HuH-7.5 (cell line): Measurements from ENCODE around the gene ADGRL1.
"Not testable (repeated sequence)": the region's sequence is repeated elsewhere in the genome, so short reads cannot be mapped to it uniquely, and the experiment has no call there.

ENCODE experiments used
- DNase-seq: peaks from one replicate; pipeline ENCODE4 v3.0.0; 2011; ENCODE audit warnings: low spot score

ADGRL1 gene

GRCh38 chr19:14218620-14219330 lies 12.8 kb upstream of the ADGRL1 start:
- no peak for DNase-seq

GRCh38 chr19:14217886-14218285 lies 11.9 kb upstream of the ADGRL1 start:
- not testable (repeated sequence) for DNase-seq

- no peak for DNase-seq
These were observed 8.6 kb upstream of the ADGRL1 start for GRCh38 chr19:14214580-14214979.

- not testable (repeated sequence) for DNase-seq
These were observed 4.2 kb upstream of the ADGRL1 start for GRCh38 chr19:14210182-14210581.

GRCh38 chr19:14209401-14209800 lies 3.4 kb upstream of the ADGRL1 start:
- DNase-seq, result not testable (repeated sequence)

GRCh38 chr19:14208496-14208895 lies 2.5 kb upstream of the ADGRL1 start:
- not testable (repeated sequence) for DNase-seq

GRCh38 chr19:14207796-14208195 lies 1.8 kb upstream of the ADGRL1 start:
- DNase-seq, result not testable (repeated sequence)

- peak; percentile 94 for DNase-seq
These were observed 1.1 kb upstream of the ADGRL1 start for GRCh38 chr19:14206737-14207726.

GRCh38 chr19:14206308-14206707 lies 339 bp upstream of the ADGRL1 start:
- not testable (repeated sequence) for DNase-seq

GRCh38 chr19:14204676-14205451 lies 1.1 kb downstream of the ADGRL1 start:
- DNase-seq, result not testable (repeated sequence)

GRCh38 chr19:14204219-14204618 lies 1.8 kb downstream of the ADGRL1 start:
- not testable (repeated sequence) for DNase-seq

- DNase-seq, result not testable (repeated sequence)
These were observed 2.2 kb downstream of the ADGRL1 start for GRCh38 chr19:14203788-14204187.

- no peak for DNase-seq
These were observed 2.8 kb downstream of the ADGRL1 start for GRCh38 chr19:14203177-14203576.

- DNase-seq, result not testable (repeated sequence)
These were observed 4.5 kb downstream of the ADGRL1 start for GRCh38 chr19:14201481-14201880.

- peak; percentile 71 for DNase-seq
These were observed 5.7 kb downstream of the ADGRL1 start for GRCh38 chr19:14200147-14200841.

GRCh38 chr19:14198384-14199376 lies 7.3 kb downstream of the ADGRL1 start:
- no peak for DNase-seq

GRCh38 chr19:14197882-14198281 lies 8.1 kb downstream of the ADGRL1 start:
- no peak for DNase-seq

GRCh38 chr19:14197288-14197687 lies 8.7 kb downstream of the ADGRL1 start:
- DNase-seq, result not testable (repeated sequence)

GRCh38 chr19:14196105-14196504 lies 9.9 kb downstream of the ADGRL1 start:
- not testable (repeated sequence) for DNase-seq

GRCh38 chr19:14195216-14195615 lies 10.8 kb downstream of the ADGRL1 start:
- DNase-seq, result not testable (repeated sequence)
